K562 (cell line): ENCODE measurements around the gene ADAT2. TPM values are rescaled to one million over a fixed set of nuclear protein-coding genes. Genes with fewer than 3 reads are reported as not detected.

Experiments
- BDP1 ChIP-seq: IDR thresholded peaks from 3 replicates; pipeline ENCODE4 v1.6.1; 2011; ENCODE audit not compliant: insufficient read length, insufficient read depth
- CTCFL ChIP-seq: IDR thresholded peaks from 2 replicates; pipeline ENCODE4 v1.6.1; 2011; ENCODE audit warnings: borderline replicate concordance, low read depth, mild to moderate bottlenecking, moderate library complexity, low read length; ENCODE audit not compliant: insufficient read depth, poor library complexity, severe bottlenecking
- GATAD2B ChIP-seq: fragments of 450-650 bp; IDR thresholded peaks from 2 replicates; pipeline ENCODE4 v1.6.1; 2017; ENCODE audit warnings: mild to moderate bottlenecking, borderline replicate concordance
- ILF3 ChIP-seq: fragments of 450-650 bp; IDR thresholded peaks from 2 replicates; pipeline ENCODE4 v1.6.1; 2018; ENCODE audit warnings: antibody characterized with exemption, mild to moderate bottlenecking, moderate library complexity, borderline replicate concordance
- POLR2A ChIP-seq: fragments of 450-650 bp; conservative IDR thresholded peaks from 2 replicates; pipeline ENCODE4 v1.6.1; 2016
- SAFB2 ChIP-seq: fragments of 200-400 bp; formaldehyde crosslinking; IDR thresholded peaks from 2 replicates; pipeline ENCODE4 v1.6.1; 2018; ENCODE audit warnings: borderline replicate concordance, low read length, low read depth, moderate library complexity; ENCODE audit not compliant: severe bottlenecking
- SREBF2 ChIP-seq: sonication (generic); formaldehyde crosslinking; IDR thresholded peaks from 2 replicates; pipeline ENCODE4 v1.4.0; 2020; ENCODE audit warnings: mild to moderate bottlenecking, missing genetic modification reagents
- TGIF2 ChIP-seq: sonication (generic); formaldehyde crosslinking; IDR thresholded peaks from 2 replicates; pipeline ENCODE4 v1.8.1; 2022; ENCODE audit warnings: mild to moderate bottlenecking, missing genetic modification reagents, moderate library complexity
- YY1 ChIP-seq, 3 experiments: IDR thresholded peaks; 2 replicates each; pipeline ENCODE4 v1.6.1; 2011; ENCODE audit warnings: low read length in 2 of 3, mild to moderate bottlenecking in 2 of 3, moderate library complexity in 2 of 3, borderline replicate concordance in 1 of 3, control low read depth in 1 of 3, low read depth in 1 of 3; ENCODE audit not compliant: insufficient read depth in 3 of 3, insufficient replicate concordance in 2 of 3, control insufficient read depth in 1 of 3, insufficient read length in 1 of 3; ENCODE audit errors: extremely low read depth in 1 of 3
- ZBTB40 ChIP-seq, 2 experiments: fragments of 450-650 bp in 1 of 2; sonication (generic) in 1 of 2; formaldehyde crosslinking in 1 of 2; IDR thresholded peaks; 2 replicates each; pipeline versions ENCODE4 v1.7.1 to v1.9.0; 2016 to 2022; ENCODE audit warnings: inconsistent platforms in 1 of 2, mild to moderate bottlenecking in 1 of 2, missing genetic modification reagents in 1 of 2
- ZNF146 ChIP-seq: IDR thresholded peaks from one replicate; pipeline ENCODE4 v1.6.1; 2018; ENCODE audit warnings: missing compliant biosample characterization; ENCODE audit not compliant: unreplicated experiment
- polyA plus RNA-seq, 8 experiments: library from polyadenylated mRNA; depleted of rRNA in 4 of 8; stranded (reverse) in 5 of 8; unstranded in 3 of 8; fragments of >200 nt; fragmentation: Nextera tagmentation in 2 of 8; fragmentation: Illumina TruSeq in 1 of 8; extraction: Ambion mirVana in 2 of 8; extraction: Trizol in 1 of 8; gene quantifications; 2 replicates each; pipeline versions ENCODE4 v1.2.1 to v1.2.3, GENCODE V29; 2011 to 2014; ENCODE audit warnings: inconsistent platforms in 1 of 8, missing spikeins in 1 of 8
- total RNA-seq, 7 experiments: library from RNA; depleted of rRNA in 6 of 7; stranded (reverse); fragments of >200 nt in 6 of 7; fragmentation: Illumina TruSeq in 2 of 7; extraction: Trizol in 2 of 7; gene quantifications; 2 replicates each; pipeline versions ENCODE4 v1.2.1 to v1.2.3, GENCODE V29; 2011 to 2021; ENCODE audit warnings: low replicate concordance in 1 of 7
- TF ChIP-seq, protein P1 (sequence below), 3 experiments: IDR thresholded peaks in 2 of 3; conservative IDR thresholded peaks in 1 of 3; 2 replicates each; pipeline ENCODE4 v1.5.1; 2011 to 2012; ENCODE audit warnings: low read length in 3 of 3, mild to moderate bottlenecking in 3 of 3, control low read depth in 2 of 3, improper control_type of control experiment in 1 of 3, inconsistent platforms in 1 of 3, low read depth in 1 of 3, mixed read lengths in 1 of 3, moderate library complexity in 1 of 3; ENCODE audit not compliant: insufficient read depth in 2 of 3

The ADAT2 gene
- total and polyA plus RNA-seq, 9 of the 15 experiments (the other 6 are each of a cell fraction or from before 2014, with no cell fraction given): 13.0 to 62.5 (median 31.7) TPM

- TF ChIP-seq TGIF2 (no peak), SAFB2 (no peak), ZBTB40 (IDR thresholded peaks at IDR 0.05) (no peak), ZBTB40 (CRISPR knock-in tag; IDR thresholded peaks at IDR 0.05) (0 out of 2 replicates have a peak, but pooled peaks have one; percentile 11), YY1 (IDR thresholded peaks at IDR 0.05; ENCODE audit: borderline replicate concordance in 1 of 3, control insufficient read depth in 1 of 3, extremely low read depth in 1 of 3, insufficient read depth in 3 of 3, insufficient read length in 1 of 3, insufficient replicate concordance in 2 of 3, low read depth in 1 of 3, low read length in 2 of 3) (peak in 1 of 3 experiments; percentile 6), POLR2A (peak; percentile 46), ILF3 (no peak), SREBF2 (CRISPR knock-in tag) (no peak), CTCFL (peak; percentile 28), ZNF146 (no peak), BDP1 (no peak), GATAD2B (no peak)
- TF ChIP-seq, protein P1, sequence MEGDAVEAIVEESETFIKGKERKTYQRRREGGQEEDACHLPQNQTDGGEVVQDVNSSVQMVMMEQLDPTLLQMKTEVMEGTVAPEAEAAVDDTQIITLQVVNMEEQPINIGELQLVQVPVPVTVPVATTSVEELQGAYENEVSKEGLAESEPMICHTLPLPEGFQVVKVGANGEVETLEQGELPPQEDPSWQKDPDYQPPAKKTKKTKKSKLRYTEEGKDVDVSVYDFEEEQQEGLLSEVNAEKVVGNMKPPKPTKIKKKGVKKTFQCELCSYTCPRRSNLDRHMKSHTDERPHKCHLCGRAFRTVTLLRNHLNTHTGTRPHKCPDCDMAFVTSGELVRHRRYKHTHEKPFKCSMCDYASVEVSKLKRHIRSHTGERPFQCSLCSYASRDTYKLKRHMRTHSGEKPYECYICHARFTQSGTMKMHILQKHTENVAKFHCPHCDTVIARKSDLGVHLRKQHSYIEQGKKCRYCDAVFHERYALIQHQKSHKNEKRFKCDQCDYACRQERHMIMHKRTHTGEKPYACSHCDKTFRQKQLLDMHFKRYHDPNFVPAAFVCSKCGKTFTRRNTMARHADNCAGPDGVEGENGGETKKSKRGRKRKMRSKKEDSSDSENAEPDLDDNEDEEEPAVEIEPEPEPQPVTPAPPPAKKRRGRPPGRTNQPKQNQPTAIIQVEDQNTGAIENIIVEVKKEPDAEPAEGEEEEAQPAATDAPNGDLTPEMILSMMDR (IDR thresholded peaks at IDR 0.05 in 2 of 3, conservative IDR thresholded peaks at IDR 0.05 in 1 of 3; ENCODE audit: insufficient read depth in 2 of 3, low read depth in 1 of 3, low read length in 3 of 3): peak; percentile 86 to 98 (median 94)
These were observed 23.2 kb downstream of the ADAT2 start (continued) for GRCh38 chr6:143427109-143427817.
